Activated CD4-positive, alpha-beta T cell treated with anti-CD3 and anti-CD28 coated beads, Interleukin-10, Interleukin-2, amounts not matched to agents 100 ng/mL and 50 ng/mL, durations not matched to agents 16 hours and 8 hours (primary cell): ENCODE results near the gene COPG1.
"Not testable (repeated sequence)": the region's sequence is repeated elsewhere in the genome, so short reads cannot be mapped to it uniquely, and the experiment has no call there.

Experiments used
- DNase-seq: peaks from one replicate; pipeline ENCODE4 v3.0.0-alpha.2; 2020

COPG1 gene

DNA sequence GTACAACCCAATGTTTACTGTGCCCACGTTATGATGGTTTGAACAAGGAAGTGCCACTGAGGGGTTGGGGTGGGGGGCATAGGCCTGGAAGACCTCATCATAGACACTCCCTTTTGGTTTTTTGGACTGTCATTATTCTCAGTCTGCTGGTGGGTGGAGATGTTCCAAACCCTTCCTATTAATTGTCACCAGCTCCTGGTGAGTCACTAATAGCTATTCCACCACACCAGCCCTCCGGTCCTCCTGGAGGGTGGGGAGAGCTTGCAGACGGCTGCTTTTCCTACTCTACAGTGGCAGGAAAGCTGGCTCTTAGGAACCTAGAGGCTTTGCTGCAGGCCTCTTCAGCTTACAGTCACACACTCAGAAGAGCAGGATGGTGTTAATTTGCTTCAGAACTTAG is 9.0 kb upstream of the COPG1 start:
- no peak for DNase-seq

DNA sequence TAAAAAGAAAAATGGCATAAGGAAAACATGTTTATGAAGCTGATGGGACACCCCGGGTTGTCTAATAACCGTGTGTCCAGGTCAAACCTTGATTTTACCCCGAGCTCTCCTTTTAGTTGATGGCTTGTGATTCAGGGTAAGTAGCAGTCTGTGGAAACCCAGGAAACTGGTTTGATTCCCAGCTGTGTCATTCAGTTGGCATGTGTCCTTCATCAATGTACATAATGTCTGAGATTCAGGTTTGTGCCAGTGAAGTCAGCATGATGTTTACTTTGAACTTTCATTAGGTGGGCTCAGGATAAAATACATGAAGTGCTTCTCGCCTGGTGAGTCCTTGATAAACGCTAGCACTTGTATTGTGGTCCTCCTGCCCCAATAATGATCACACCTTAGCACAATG is 4.3 kb upstream of the COPG1 start:
- no peak for DNase-seq

DNA sequence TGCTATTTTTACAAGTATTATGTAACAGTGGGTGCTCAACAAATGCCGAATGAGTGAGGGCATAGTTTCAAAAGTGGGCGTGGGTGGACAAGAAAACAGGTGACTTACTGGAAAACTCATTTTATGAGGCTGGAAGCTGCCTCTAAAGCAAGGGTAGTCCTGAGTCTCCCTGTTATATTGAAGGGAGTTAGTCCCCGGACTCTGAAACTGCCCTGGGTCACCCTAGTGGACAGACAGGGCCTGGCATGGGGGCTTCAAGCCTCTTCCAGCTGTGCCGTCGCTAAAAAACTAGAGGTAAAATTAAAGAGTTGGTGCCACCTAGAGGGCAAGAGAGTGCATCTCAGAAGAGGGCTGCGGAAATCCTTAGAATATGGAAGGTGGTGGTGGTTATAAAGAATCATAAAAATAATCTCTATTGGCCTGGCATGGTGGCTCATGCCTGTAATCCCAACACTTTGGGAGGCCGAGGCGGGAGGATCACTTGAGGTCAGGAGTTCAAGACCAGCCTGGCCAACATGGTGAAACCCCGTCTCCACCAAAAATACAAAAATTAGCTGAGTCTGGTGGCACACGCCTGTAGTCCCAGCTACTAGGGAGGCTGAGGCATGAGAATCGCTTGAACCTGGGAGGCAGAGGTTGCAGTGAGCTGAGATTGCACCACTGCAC is 3.6 kb upstream of the COPG1 start:
- DNase-seq, result peak; percentile 88

DNA sequence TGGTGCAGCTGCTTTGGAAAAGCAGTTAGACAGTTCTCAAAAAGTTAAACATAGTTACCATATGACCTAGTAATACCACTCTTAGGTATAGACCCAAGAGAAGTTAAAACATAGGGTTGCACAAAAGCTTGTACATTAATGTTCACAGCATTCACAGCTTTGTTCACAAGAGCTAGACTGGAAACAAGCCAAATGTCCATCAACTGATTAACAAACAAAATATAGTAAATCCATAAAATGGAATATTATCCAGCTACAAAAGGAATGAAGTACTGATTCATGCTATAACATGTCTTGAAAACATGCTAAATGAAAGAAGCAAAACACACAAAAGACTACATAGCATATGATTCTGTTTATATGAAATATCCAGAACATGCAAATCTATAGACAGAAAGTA is 2.8 kb upstream of the COPG1 start:
- DNase-seq, result no peak

DNA sequence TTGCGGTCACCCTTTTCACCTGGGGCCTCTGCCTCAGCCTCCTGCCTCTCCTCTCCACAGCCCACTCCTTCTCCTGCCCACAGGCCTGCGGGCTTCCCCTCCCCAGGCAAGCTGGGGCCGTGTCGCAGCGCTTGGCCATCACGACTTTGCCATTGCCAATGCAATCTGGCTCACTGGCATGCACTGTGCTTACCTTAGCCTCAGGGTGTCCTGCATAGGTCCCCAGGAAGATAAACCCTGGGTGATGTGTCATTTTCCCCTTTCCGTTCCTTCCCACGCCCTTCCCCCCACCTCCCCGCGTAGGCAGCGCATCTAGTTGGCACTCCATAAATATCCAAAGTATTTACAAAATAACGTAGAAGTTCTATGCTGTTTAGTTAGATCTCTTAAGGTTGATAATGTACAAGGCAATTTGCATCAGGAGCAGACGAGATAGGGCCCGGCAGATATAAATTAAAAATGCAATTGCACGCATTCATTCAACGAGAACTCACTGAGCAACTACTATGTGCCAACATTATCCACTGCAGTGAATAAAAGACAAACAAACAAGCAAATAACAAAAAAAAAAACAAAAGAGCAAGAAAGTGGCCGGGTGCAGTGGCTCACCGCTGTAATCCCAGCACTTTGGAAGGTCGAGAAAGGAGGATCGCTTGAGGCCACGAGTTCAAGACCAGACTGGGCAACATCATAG is 973 bp upstream of the COPG1 start:
- no peak for DNase-seq

DNA sequence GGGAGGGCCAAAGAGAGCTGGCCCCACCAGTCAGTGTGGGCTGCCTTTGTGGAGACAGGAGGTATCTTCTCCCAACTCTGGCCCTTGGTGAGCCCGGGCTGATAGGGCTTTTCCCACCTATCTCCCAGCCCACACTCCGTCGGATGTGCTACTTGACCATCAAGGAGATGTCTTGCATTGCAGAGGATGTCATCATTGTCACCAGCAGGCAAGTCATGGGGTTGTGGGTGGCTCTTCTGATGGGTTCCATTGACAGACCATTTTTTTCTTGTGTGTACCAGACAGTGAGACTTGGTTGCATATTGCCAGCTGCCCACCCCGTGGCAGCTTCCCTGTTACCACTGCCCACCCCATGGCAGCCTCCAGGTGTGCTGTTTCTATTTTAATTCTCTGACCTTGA is 3.3 kb downstream of the COPG1 start:
- DNase-seq, result no peak

DNA sequence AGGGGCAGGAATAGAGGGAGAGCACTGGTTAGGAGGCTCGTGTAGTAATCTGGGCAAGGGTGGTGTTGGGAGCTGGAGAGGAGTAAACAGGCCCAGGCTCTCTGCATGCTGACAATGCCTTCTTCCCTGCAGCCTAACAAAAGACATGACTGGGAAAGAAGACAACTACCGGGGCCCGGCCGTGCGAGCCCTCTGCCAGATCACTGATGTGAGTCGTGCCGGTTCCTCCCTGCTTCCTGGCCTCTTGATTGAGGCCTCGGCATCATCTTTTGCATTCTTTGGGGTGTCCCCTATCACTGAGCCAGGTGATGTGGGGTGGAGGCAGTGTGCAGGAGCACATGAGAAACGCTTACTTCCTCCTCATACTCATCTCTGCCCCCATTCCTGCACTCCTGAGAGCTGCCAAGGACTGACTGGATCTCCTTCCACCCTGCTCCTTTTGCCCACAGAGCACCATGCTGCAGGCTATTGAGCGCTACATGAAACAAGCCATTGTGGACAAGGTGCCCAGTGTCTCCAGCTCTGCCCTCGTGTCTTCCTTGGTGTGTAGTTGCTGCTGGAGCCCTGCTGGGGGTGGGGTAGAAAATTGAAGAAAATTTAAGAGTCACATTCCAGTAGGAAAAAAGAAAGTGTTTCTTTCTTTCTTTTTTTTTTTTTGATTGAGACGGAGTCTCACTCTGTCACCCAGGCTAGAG is 5.3 kb downstream of the COPG1 start:
- DNase-seq, result no peak

DNA sequence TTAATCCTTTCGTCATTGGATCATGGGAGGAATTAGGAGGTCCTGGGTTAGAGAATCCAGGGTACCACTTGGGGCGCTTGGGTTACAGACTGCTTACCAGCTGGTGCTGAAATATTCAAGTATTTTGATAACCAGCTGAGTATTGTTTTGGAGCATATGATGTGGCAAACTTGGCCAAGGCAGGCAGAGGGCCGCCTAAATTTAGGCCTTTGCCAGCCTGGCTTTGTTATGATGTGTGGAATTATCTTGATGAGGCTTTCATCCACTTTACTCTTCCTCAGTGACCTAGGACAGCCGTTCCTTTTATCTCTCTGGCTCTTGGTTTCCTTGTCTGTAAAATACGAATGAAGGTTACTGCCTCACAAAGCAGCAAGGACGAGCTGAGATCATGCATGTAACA is 6.9 kb downstream of the COPG1 start:
- no peak for DNase-seq

DNA sequence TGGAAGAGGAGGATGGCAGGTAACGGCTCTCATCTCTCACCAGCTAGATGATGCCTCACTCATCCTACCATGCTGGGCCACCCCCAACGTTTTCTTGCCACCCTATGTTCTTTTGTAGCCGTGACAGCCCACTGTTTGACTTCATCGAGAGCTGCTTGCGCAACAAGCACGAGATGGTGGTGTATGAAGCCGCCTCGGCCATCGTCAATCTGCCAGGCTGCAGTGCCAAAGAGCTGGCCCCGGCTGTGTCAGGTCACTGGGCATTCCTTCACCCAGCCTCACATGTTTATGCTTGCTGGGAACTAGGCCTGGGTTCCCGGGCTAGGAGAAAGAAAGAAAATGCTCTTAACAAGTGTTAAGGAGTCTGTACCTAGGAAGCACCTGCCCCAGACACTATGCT is 8.2 kb downstream of the COPG1 start:
- no peak for DNase-seq

DNA sequence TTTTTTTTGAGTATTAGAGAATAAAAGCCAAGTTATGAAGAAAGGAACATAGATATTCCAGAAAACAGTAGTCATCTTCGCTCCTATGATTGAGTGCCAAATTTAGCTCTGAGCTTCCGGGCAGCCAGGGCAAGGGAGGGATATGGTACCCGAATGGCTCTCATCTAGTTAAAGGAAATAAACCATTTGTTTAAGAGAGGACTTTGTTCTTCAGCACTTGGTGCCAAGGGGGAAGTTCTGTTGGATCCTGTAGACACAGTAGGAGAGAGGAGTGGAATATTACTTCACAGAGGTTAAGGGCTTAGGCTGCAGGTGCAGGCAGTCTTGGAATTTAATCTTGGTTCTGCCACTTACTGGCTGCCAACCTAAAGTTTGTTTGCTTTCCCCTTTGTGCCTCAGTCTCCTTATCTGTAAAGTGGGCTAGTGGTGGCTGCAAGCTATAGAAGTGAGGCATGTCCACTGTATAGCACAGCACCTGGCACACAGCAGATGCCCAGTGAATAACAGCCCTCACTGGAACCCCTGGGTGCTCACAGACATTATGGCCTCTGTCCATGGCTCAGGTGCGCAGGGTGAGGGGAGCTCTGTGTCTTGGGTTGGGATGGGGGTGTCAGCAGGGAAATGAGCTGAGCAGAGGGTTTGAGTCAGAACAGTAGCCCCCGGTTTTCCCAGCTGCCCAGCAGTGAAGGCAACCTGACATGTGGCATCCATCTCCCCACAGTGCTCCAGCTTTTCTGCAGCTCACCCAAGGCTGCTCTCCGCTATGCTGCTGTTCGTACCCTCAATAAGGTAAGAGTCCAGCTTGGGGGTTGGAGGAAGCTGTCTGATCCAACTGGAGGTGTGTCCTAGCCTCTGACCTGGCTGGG is 10.4 kb downstream of the COPG1 start:
- DNase-seq, result no peak

DNA sequence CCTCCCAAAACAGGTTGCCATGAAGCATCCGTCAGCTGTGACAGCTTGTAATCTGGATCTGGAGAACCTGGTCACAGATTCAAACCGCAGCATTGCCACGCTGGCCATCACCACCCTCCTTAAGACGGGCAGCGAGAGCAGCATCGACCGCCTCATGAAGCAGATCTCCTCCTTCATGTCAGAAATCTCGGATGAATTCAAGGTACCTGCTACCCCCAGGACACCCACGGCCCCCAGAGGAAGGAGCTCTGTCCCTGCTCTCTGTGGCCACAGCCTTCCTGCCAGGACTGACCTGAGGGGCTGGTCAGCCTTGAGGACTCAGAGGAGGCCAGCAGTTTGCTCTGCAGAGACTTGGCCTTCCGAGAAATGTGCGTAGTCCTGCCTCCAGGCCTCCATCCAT is 11.2 kb downstream of the COPG1 start:
- DNase-seq, result no peak

DNA sequence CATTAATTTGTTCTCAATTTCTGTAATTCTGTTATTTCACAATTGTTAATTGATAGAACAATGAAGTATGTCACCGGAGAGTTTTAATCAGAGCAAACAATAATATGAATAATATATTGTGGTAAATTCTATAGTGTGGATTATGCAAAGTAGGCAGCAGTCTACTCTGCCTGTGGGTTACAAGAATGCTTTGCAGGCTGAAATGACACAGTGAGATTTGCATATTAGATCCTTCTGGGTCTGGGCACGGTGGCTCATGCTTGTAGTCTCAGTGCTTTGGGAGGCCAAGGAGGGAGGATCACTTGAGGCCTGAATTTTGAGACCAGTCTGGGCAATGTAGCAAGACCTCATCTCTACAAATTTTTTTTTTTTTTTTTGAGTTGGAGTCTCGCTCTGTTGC is 12.5 kb downstream of the COPG1 start:
- no peak for DNase-seq

DNA sequence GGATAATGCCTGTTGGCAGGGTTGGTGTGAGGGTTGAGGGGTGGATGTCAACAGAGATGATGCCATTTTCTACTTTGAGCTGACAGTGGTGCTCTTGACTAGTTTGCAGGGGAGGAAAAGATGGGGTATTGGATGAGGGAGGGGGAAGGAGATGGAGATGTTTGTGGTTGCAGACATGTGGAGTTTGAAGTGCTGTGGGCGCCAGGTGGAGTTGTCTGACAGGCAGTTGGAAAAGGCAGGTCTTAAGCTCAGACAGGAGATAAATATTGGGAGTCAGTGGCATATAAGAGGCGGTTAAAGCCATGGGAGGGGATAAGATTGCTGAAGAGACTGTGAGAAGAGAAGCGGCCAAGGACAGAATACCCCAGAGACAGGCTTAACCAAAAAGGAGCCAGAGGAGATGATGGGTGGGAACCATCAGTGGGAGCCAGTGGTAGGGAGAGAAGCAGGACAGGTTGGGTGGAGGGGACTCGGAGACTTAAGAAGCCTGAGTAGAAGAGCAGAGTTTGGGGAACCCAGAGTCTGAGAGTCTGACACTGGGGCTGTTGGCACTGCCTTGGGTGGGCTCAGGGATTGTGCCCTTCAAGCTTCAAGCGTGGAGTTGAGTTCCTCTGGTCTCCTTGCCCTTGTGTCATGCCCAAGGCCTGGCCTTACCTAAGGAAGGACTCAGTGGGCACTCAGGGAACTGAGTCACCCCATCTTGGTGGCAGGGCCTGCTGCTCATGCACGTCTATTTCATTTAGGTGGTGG is 13.9 kb downstream of the COPG1 start:
- DNase-seq, result no peak

DNA sequence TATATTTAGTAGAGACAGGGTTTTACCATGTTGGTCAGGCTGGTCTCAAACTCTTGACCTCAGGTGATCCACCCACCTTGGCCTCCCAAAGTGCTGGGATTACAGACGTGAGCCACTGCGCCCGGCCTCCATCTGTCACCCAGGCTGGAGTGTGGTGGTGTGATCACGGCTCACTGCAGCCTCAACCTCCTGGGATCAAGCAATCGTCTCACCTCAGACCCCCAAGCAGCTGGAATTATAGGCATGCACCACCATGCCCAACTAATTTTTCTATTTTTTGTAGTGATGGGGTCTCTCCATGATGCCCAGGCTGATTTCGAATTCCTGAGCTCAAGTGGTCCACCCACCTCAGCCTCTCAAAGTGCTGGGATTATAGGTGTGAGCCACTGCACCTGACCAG is 15.6 kb downstream of the COPG1 start:
- not testable (repeated sequence) for DNase-seq

DNA sequence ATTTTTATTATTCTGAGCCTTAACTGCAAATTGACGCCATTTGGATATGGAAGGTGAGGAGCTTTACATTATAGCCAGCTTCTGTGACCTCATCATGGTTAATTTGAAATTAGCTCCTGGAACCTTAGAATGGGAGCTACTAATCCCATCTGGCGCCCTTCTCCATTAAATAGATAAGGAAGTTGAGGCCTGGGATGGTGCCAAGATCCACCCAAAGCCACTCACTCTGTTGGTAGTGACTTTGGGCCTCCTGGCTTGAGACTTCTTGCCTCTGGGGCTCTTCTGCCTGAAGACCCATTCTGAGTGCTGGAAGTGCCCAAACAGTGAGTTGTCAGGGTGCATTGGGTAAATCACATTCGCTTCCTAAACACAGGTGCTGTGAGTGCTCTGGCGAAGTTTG is 17.2 kb downstream of the COPG1 start:
- DNase-seq, result no peak

DNA sequence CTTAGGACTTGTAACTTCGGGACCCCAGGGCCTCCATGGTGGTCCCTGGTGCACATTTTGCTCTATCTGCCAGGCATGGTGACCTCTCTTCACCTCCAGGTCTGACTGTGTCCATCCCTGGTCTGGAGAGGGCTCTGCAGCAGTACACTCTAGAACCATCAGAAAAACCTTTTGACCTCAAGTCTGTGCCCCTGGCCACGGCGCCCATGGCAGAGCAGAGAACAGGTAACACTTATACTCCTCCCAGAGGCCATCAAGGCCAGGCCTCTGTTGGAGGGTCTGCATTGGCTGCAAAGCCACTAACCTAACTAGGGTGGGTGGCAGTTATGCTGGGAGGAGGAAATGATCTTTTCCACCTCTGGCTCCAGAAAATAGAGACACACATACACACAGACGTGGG is 19.0 kb downstream of the COPG1 start:
- DNase-seq, result no peak

DNA sequence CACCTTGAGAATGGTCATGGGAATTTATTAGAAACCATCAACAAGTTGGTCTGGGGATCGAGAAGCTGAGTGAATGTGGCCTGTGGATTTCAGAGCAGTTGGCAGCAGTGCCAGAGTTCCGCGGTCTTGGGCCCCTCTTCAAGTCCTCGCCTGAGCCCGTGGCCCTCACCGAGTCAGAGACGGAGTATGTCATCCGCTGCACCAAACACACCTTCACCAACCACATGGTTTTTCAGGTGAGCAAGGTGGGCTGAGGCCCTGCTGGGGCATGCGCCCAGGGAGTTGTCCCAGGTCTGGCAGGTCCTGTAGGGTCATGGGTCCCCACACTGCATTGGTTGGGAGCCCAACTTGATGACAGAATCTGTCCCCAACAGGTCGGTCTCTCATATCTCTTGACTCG is 22.3 kb downstream of the COPG1 start:
- no peak for DNase-seq

DNA sequence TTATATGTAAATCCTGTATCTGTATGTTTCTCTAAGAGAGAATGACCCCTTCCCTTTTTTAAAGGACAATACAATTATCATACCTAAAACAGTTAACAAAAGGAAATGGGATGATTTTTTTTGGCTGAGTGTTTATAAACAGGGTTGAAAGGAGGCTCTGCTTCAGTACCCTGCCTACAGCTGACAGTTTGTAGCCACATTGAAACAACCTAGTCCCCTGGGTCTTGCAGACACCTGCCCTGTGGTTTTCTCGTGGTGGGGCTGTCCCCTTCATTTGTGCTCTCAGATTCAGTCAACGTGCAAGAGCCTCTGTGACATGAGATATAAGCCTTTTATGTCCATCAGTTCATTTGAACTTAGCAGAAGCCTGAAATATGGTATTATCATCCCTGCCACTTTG is 27.0 kb downstream of the COPG1 start:
- DNase-seq, result peak; percentile 45

DNA sequence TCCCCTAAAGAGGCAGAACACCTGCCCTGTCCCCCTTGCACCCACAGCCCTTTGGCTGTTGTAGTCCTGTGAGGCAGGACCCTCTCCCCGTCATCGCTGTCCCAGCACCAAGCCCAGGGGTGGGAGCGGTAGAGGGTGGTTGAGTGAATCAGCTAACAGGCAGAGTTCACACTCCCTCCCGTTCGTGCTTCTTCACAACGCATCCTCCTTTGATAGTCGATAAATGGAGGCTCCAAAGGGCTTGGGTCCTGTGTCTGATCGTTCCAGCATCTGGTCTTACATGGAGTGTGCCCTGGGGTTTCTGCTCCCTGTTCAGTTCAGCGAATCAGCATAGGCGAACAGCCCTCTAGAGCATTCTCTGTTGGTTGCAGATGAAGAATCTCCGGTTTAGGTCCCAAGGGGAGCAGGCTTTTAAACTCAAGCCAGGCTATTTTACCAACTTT is 28.4 kb downstream of the COPG1 start:
- DNase-seq, result no peak

DNA sequence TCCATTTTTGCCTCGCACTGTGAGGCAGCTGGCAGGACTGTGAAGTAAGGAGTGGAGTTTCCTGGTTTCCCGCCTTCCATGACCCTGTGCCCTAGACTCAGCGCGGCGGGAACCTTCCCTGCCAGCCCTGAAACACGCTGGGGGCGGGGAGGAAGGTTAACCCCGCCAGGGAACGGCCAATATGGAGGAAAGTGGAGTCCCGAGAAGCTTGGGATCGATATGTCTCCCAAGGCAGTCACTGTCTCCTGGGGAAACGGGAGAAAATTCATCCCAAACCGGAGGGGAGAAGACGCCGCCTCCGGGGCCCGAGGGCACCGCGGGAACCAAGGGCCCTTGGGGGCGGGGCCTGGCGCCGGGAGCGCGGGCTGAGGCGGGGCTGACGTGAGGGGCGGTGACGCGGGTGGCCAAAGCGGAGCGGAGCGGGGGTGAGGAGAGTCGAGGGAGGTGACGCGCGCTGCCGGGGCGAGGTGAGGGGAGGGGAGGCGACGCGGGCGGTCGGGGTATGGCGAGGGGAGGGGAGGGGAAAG is 29.1 kb downstream of the COPG1 start, which contains the start of gene HMCES:
TSS of gene HMCES (plus strand) at position 432 of the 527 bp plus-strand sequence. CDS start 863 bp downstream, outside the sequence.
- DNase-seq, result peak; percentile 94

DNA sequence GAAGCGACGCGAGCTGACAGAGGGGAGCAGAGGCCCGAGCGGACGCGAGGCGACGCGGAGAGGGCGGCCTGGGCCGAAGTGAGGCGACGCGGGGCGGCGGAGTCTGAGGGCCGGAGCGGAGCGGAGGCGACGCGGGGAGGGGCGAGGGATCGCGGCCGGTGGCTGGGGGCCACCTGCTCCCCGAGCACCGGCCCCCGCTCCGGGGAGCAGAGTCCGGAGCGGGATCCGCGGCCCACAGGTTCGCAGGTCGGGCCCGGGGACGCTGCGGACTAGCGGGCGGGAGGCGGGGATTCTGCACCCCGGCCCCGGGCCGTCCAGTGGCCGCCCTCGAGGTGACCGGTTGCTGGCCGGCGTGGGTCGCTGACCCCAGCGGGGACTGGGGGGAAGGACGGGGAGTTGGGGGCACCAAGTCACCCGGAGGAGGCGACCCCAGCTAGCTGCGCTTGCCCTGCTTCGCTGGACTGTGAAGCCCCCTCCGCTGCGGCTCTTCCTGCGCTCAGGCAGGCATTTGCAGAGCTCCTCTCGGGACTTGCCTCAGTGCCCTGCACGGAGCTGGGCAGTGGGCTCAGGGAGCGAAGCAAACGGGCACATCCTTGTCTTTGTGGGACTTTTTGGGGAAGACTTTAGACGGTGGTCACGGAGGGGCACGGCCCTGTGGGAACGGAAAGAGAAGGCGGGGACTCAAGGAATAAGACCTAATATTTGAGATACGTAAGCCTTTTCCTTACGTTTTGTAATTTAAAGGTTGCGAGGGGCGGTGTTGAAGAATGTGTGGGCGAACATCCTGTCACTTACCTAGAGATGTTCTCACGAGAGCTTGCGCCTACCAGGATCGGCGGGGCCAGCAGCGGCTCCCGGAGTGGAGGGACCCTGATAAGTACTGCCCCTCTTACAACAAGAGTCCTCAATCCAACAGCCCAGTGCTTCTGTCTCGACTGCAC is 29.8 kb downstream of the COPG1 start:
- peak; percentile 72 for DNase-seq
